HEK293 (cell line): Measurements from ENCODE around the gene KRT27.
A peak's percentile ranks its signal among the peaks of the same experiment; 100 is the strongest.

Source experiments
- CTCF ChIA-PET: fragments of 350-600 bp; formaldehyde crosslinking; extraction: SDS; loops from one replicate; lab custom pipeline; 2021; ENCODE audit warnings: antibody characterized with exemption; lab: Yijun Ruan, JAX
- POLR2A ChIA-PET: fragments of 300-600 bp; formaldehyde crosslinking; extraction: SDS; loops from one replicate; lab custom pipeline; 2020; ENCODE audit warnings: antibody characterized with exemption, inconsistent platforms; lab: Yijun Ruan, JAX
- H3K27ac ChIP-seq: fragments of 200-500 bp; sonication (Bioruptor generic); 2 replicates; pipeline ENCODE4 v1.5.1; 2014; ENCODE audit warnings: low read depth, low read length, control low read depth, inconsistent platforms; ENCODE audit errors: extremely low read depth
- H3K36me3 ChIP-seq, 2 experiments: fragments of 200-500 bp in 1 of 2; sonication (Bioruptor generic) in 1 of 2; 1 replicate in 1 of 2; 2 replicates in 1 of 2; pipeline ENCODE4 v1.5.1; 2014 to 2017; ENCODE audit warnings: inconsistent platforms in 2 of 2, low read length in 2 of 2; ENCODE audit not compliant: control insufficient read depth in 2 of 2, insufficient read depth in 1 of 2
- H3K4me1 ChIP-seq: fragments of 200-500 bp; sonication (Bioruptor generic); 2 replicates; pipeline ENCODE4 v1.5.1; 2014; ENCODE audit warnings: mild to moderate bottlenecking, low read length, inconsistent platforms; ENCODE audit not compliant: control insufficient read depth, insufficient read depth
- H3K4me3 ChIP-seq: 2 replicates; pipeline ENCODE4 v1.5.1; 2011; ENCODE audit warnings: low read depth, mild to moderate bottlenecking, control low read depth, low read length, moderate library complexity
- H3K9me3 ChIP-seq: fragments of 200-500 bp; sonication (Bioruptor generic); 2 replicates; pipeline ENCODE4 v1.5.1; 2014; ENCODE audit warnings: low read depth, low read length, inconsistent platforms; ENCODE audit not compliant: control insufficient read depth, insufficient read depth
- CTCF ChIP-seq: fragments of 450-650 bp; formaldehyde crosslinking; IDR thresholded peaks from 2 replicates; pipeline ENCODE4 v1.5.1; 2016; ENCODE audit warnings: missing biosample characterization, missing genetic modification characterization
- FEZF1 ChIP-seq: fragments of 450-650 bp; formaldehyde crosslinking; IDR thresholded peaks from 2 replicates; pipeline ENCODE4 v1.5.1; 2016; ENCODE audit warnings: missing biosample characterization, missing genetic modification characterization
- HOXD13 ChIP-seq: sonication (generic); formaldehyde crosslinking; IDR thresholded peaks from 2 replicates; pipeline ENCODE4 v1.8.0; 2022; ENCODE audit warnings: missing genetic modification reagents, borderline replicate concordance
- PRDM10 ChIP-seq: fragments of 450-650 bp; formaldehyde crosslinking; IDR thresholded peaks from 2 replicates; pipeline ENCODE4 v1.5.1; 2016; ENCODE audit warnings: missing biosample characterization, missing genetic modification characterization
- ZBTB17 ChIP-seq: fragments of 450-650 bp; formaldehyde crosslinking; IDR thresholded peaks from 2 replicates; pipeline ENCODE4 v1.5.1; 2016; ENCODE audit warnings: missing biosample characterization, missing genetic modification characterization
- ZFP3 ChIP-seq: fragments of 450-650 bp; formaldehyde crosslinking; IDR thresholded peaks from 2 replicates; pipeline ENCODE4 v1.5.1; 2016; ENCODE audit warnings: low read depth, missing biosample characterization, missing genetic modification characterization
- ZNF121 ChIP-seq: fragments of 450-650 bp; formaldehyde crosslinking; IDR thresholded peaks from 2 replicates; pipeline ENCODE4 v1.5.1; 2016; ENCODE audit warnings: missing biosample characterization, missing genetic modification characterization
- ZNF133 ChIP-seq: fragments of 450-650 bp; formaldehyde crosslinking; IDR thresholded peaks from 2 replicates; pipeline ENCODE4 v1.5.1; 2016; ENCODE audit warnings: missing biosample characterization, missing genetic modification characterization
- ZNF146 ChIP-seq: fragments of 450-650 bp; formaldehyde crosslinking; IDR thresholded peaks from 2 replicates; pipeline ENCODE4 v1.5.1; 2016; ENCODE audit warnings: missing biosample characterization, missing genetic modification characterization
- ZNF148 ChIP-seq: fragments of 450-650 bp; formaldehyde crosslinking; IDR thresholded peaks from 2 replicates; pipeline ENCODE4 v1.5.0; 2017; ENCODE audit warnings: missing biosample characterization, missing genetic modification characterization, borderline replicate concordance
- ZNF202 ChIP-seq: fragments of 450-650 bp; formaldehyde crosslinking; IDR thresholded peaks from 2 replicates; pipeline ENCODE4 v1.5.1; 2016; ENCODE audit warnings: missing biosample characterization, missing genetic modification characterization, borderline replicate concordance
- ZNF221 ChIP-seq: fragments of 450-650 bp; formaldehyde crosslinking; IDR thresholded peaks from 2 replicates; pipeline ENCODE4 v1.5.1; 2017; ENCODE audit warnings: missing biosample characterization, missing genetic modification characterization, borderline replicate concordance
- ZNF23 ChIP-seq: fragments of 450-650 bp; formaldehyde crosslinking; IDR thresholded peaks from 2 replicates; pipeline ENCODE4 v1.5.1; 2016; ENCODE audit warnings: missing biosample characterization, missing genetic modification characterization, borderline replicate concordance
- ZNF341 ChIP-seq: fragments of 450-650 bp; formaldehyde crosslinking; IDR thresholded peaks from 2 replicates; pipeline ENCODE4; 2016; ENCODE audit warnings: low read depth, missing biosample characterization, missing genetic modification characterization
- ZNF544 ChIP-seq: fragments of 450-650 bp; formaldehyde crosslinking; IDR thresholded peaks from 2 replicates; pipeline ENCODE4 v1.5.0; 2017; ENCODE audit warnings: missing biosample characterization, missing genetic modification characterization
- ZNF548 ChIP-seq: fragments of 450-650 bp; formaldehyde crosslinking; IDR thresholded peaks from 2 replicates; pipeline ENCODE4 v1.5.1; 2016; ENCODE audit warnings: missing biosample characterization, missing genetic modification characterization
- ZNF549 ChIP-seq: fragments of 450-650 bp; IDR thresholded peaks from 2 replicates; pipeline ENCODE4 v1.5.1; 2018; ENCODE audit warnings: missing biosample characterization, missing genetic modification characterization, mild to moderate bottlenecking, inconsistent platforms, moderate library complexity
- ZNF561 ChIP-seq: fragments of 450-650 bp; IDR thresholded peaks from 2 replicates; pipeline ENCODE4 v1.5.1; 2018; ENCODE audit warnings: missing biosample characterization, missing genetic modification characterization, borderline replicate concordance
- ZNF629 ChIP-seq: fragments of 450-650 bp; formaldehyde crosslinking; IDR thresholded peaks from 2 replicates; pipeline ENCODE4 v1.5.1; 2017; ENCODE audit warnings: missing biosample characterization, missing genetic modification characterization
- ZNF664 ChIP-seq: fragments of 450-650 bp; formaldehyde crosslinking; IDR thresholded peaks from 2 replicates; pipeline ENCODE4 v1.5.1; 2016; ENCODE audit warnings: missing biosample characterization, missing genetic modification characterization
- ZNF701 ChIP-seq: fragments of 450-650 bp; formaldehyde crosslinking; IDR thresholded peaks from 2 replicates; pipeline ENCODE4 v1.5.1; 2016; ENCODE audit warnings: missing biosample characterization, missing genetic modification characterization
- ZSCAN5A ChIP-seq: fragments of 450-650 bp; formaldehyde crosslinking; IDR thresholded peaks from 2 replicates; pipeline ENCODE4 v1.5.1; 2016; ENCODE audit warnings: missing biosample characterization, missing genetic modification characterization

Gene KRT27

GRCh38 chr17:40803617-40804082 lies 21.3 kb upstream of the KRT27 start (continued):
- TF ChIP-seq CTCF (peak; percentile 71; the same call in 1 of the 2 replicates), ZNF544 (tag by site-specific recombination) (no peak)
- TF ChIP-seq, all 188 proteins: peak for 9

GRCh38 chr17:40801157-40801556 lies 18.8 kb upstream of the KRT27 start:
- CTCF ChIA-PET, result interaction anchor here (0.8 to 1.0 kb wide), 2 partner anchors 10 to 862 kb away, joined by 3 read pairs; no protein-coding TSS in a partner anchor

GRCh38 chr17:40800381-40800780 lies 18.0 kb upstream of the KRT27 start:
- CTCF ChIA-PET, result interaction anchor here (0.8 to 1.0 kb wide), 2 partner anchors 9 to 863 kb away, joined by 3 read pairs; no protein-coding TSS in a partner anchor
- Histone ChIP-seq H3K36me3 (no peaks in the 10 kb centered on the region), H3K4me3 (no peak overlapping the region), H3K9me3 (no peaks in the 10 kb centered on the region), H3K4me1 (no peaks in the 10 kb centered on the region), H3K27ac (no peak overlapping the region)
- POLR2A ChIA-PET, result no interaction called here
- TF ChIP-seq ZNF121, result no peak
- no peak for TF ChIP-seq ZBTB17 (tag by site-specific recombination)
- TF ChIP-seq ZNF701 (tag by site-specific recombination), result no peak
- TF ChIP-seq ZNF133 (tag by site-specific recombination), result no peak
- TF ChIP-seq FEZF1 (tag by site-specific recombination), result no peak
- no peak for TF ChIP-seq ZNF664 (tag by site-specific recombination)
- no peak for TF ChIP-seq ZNF148 (tag by site-specific recombination)
- no peak for TF ChIP-seq ZNF146

More at GRCh38 chr17:40801157-40801556, 18.8 kb upstream of the KRT27 start:
- no peak overlapping the region for H3K27ac ChIP-seq
- H3K4me3 ChIP-seq, result no peak overlapping the region
- H3K4me1 ChIP-seq, result no peaks in the 10 kb centered on the region
- POLR2A ChIA-PET, result no interaction called here
- H3K9me3 ChIP-seq, result no peaks in the 10 kb centered on the region
- no peaks in the 10 kb centered on the region for H3K36me3 ChIP-seq
- 0 out of 2 replicates have a peak, but pooled peaks have one; percentile 36 for TF ChIP-seq ZNF629 (tag by site-specific recombination)
- TF ChIP-seq ZNF561 (tag by site-specific recombination), result no peak
- no peak for TF ChIP-seq ZNF23 (tag by site-specific recombination)
- TF ChIP-seq, all 188 proteins: peak for 1

- Histone ChIP-seq H3K4me3 (no peak within 1 kb of the TSS), H3K36me3 (no peaks in the 10 kb centered on the region), H3K4me1 (no peaks in the 10 kb centered on the region), H3K9me3 (no peaks in the 10 kb centered on the region), H3K27ac (no peak within 1 kb of the TSS)
- ChIA-PET POLR2A (no interaction called here), CTCF (interaction anchor here (1.0 kb wide), 1 partner anchor 8 kb away, joined by 3 read pairs; no protein-coding TSS in a partner anchor)
- TF ChIP-seq ZNF548 (no peak), ZSCAN5A (no peak), HOXD13 (CRISPR knock-in tag) (no peak), ZNF341 (tag by site-specific recombination) (no peak), PRDM10 (tag by site-specific recombination) (no peak), ZFP3 (tag by site-specific recombination) (no peak), ZNF202 (no peak), ZNF221 (tag by site-specific recombination) (no peak), ZNF549 (tag by site-specific recombination) (no peak)
Observed at GRCh38 chr17:40799859-40800258, 17.5 kb upstream of the KRT27 start, which contains the start of gene KRT28. KRT28 (minus strand) TSS chr17:40799959; CDS start chr17:40799893, 66 bp downstream.
